ENCODE measurements around the gene ALDOA.

DNA sequence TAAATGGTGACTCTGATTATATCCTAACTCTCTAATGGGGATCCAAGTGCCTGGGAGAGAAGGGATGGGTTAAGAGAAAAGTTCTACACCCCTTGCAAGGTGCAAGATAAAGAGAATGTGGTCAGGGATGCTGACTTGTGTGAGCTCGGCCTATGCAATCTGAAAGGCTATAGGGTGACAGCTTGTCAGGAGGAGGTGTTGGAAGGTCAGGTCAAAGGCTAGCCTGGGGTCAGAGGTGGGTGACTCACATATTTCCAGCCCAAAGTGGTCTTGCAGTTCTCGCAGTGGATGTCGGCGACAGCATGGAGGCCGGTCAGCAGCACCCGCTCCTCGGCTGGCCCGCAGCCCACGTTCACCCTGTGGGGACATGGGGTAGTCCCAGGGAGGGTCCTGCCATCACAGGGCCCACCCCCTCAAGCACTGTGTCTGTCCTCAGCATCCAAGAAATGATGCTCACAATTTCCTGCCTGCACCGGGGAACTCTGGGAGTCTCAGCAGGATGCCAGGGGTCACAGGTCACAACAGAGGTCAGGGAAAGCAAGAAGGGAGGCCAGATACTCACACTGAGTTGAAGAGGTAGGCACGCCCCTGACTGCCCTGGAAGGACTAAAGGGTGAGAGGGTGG lies 29.1 kb downstream of the ALDOA start:
- TF ChIP-seq NFYB (IDR thresholded peaks at IDR 0.05; ENCODE audit: insufficient read depth, low read depth, low read length), result no peak
- TF ChIP-seq, protein P1, sequence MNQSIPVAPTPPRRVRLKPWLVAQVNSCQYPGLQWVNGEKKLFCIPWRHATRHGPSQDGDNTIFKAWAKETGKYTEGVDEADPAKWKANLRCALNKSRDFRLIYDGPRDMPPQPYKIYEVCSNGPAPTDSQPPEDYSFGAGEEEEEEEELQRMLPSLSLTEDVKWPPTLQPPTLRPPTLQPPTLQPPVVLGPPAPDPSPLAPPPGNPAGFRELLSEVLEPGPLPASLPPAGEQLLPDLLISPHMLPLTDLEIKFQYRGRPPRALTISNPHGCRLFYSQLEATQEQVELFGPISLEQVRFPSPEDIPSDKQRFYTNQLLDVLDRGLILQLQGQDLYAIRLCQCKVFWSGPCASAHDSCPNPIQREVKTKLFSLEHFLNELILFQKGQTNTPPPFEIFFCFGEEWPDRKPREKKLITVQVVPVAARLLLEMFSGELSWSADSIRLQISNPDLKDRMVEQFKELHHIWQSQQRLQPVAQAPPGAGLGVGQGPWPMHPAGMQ (IDR thresholded peaks at IDR 0.05; ENCODE audit: borderline replicate concordance), result no peak
- TF ChIP-seq TCF7 (IDR thresholded peaks at IDR 0.05; ENCODE audit: borderline replicate concordance), result no peak
- no peak for TF ChIP-seq RAD51 (IDR thresholded peaks at IDR 0.05)

Measured in GM12878 (cell line).